ENCODE data around the gene VPREB3.

DNA sequence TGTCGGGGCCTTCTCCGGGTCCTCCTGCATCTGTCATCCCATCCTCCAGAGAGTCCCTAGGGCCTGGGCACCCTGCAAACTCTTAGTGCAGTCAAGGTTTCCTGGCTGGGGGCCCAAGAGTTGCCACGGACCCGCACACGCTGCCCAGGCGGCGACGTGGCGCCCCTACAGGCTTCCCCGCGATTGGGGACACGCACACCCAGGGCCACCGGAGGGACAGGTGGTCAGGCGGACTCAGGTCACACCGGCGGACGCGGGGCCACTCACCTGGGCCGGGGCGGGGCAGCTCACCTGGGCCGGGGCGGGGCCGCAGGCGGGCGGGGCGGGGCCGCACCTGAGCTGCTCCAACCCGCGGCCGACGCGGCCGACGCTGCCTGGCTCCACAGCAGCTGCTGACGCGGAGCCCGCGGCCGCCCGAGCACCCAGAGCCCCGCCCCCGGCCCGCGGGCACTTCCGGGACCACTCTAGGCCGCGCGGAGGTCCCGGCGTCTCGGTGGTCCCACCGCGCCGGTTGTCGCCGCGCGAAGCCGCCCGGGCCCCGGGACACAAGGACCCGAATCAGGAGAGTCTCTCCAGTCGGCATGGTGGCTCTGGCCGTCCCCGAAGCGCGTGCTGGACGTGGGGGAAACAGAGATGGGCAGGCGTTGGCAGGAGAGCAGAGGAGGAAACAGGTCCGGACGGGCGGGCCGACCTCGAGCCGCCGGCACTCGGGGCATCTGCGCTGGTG is 3.3 kb downstream of the VPREB3 start, which contains the start of gene ZNF70:
- TF ChIP-seq RB1 (IDR thresholded peaks at IDR 0.05; ENCODE audit: borderline replicate concordance) (no peak), HCFC1 (IDR thresholded peaks at IDR 0.05; ENCODE audit: low read length) (peak; percentile 52), ZBED1 (IDR thresholded peaks at IDR 0.05; ENCODE audit: borderline replicate concordance) (no peak), TAF1 (IDR thresholded peaks at IDR 0.05; ENCODE audit: borderline replicate concordance, low read depth, low read length) (peak; percentile 73; the same call in 1 of the 2 replicates), CHD4 (IDR thresholded peaks at IDR 0.05) (no peak), RAD51 (IDR thresholded peaks at IDR 0.05) (no peak)
- TF ChIP-seq, protein P1, sequence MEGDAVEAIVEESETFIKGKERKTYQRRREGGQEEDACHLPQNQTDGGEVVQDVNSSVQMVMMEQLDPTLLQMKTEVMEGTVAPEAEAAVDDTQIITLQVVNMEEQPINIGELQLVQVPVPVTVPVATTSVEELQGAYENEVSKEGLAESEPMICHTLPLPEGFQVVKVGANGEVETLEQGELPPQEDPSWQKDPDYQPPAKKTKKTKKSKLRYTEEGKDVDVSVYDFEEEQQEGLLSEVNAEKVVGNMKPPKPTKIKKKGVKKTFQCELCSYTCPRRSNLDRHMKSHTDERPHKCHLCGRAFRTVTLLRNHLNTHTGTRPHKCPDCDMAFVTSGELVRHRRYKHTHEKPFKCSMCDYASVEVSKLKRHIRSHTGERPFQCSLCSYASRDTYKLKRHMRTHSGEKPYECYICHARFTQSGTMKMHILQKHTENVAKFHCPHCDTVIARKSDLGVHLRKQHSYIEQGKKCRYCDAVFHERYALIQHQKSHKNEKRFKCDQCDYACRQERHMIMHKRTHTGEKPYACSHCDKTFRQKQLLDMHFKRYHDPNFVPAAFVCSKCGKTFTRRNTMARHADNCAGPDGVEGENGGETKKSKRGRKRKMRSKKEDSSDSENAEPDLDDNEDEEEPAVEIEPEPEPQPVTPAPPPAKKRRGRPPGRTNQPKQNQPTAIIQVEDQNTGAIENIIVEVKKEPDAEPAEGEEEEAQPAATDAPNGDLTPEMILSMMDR (IDR thresholded peaks at IDR 0.05 in 2 of 3, conservative IDR thresholded peaks at IDR 0.05 in 1 of 3; ENCODE audit: control insufficient read depth in 2 of 3, extremely low read depth in 1 of 3, insufficient read depth in 1 of 3, low read depth in 3 of 3, low read length in 3 of 3) = peak in 2 of 3 experiments; percentile 13 to 46; a peak in 1 of 6 replicates

All from GM12878 (cell line).